Astrocyte (in vitro differentiated cells and primary cell): ENCODE results near the gene POLN. TPM values are rescaled to one million over a fixed set of nuclear protein-coding genes. Genes with fewer than 3 reads are reported as not detected.

Source experiments
- DNase-seq: peaks from one replicate; pipeline ENCODE4 v3.0.0-alpha.2; 2010; ENCODE audit warnings: low read depth
- FAIRE-seq: peaks from 2 replicates; lab custom pipeline; 2011; peaks lifted over from hg19 to GRCh38; lab: Jason Lieb, UNC
- H2AFZ ChIP-seq: 2 replicates; pipeline ENCODE4 v1.6.0; 2012; ENCODE audit warnings: low read depth, low read length, inconsistent platforms
- H3K27ac ChIP-seq: 2 replicates; pipeline ENCODE4 v1.5.1; 2011; ENCODE audit warnings: low read depth, low read length, inconsistent platforms
- H3K27me3 ChIP-seq: 2 replicates; pipeline ENCODE4 v1.6.0; 2011; ENCODE audit warnings: low read length, inconsistent platforms; ENCODE audit not compliant: insufficient read depth
- H3K36me3 ChIP-seq: 2 replicates; pipeline ENCODE4 v1.5.1; 2011; ENCODE audit warnings: low read length, inconsistent platforms; ENCODE audit not compliant: insufficient read depth
- H3K4me1 ChIP-seq: 2 replicates; pipeline ENCODE4 v1.5.1; 2011; ENCODE audit warnings: low read length, inconsistent platforms; ENCODE audit not compliant: insufficient read depth
- H3K4me2 ChIP-seq: 2 replicates; pipeline ENCODE4 v1.6.0; 2012; ENCODE audit warnings: low read length, inconsistent platforms
- H3K4me3 ChIP-seq: 2 replicates; pipeline ENCODE4 v1.5.1; 2011; ENCODE audit warnings: low read depth, mild to moderate bottlenecking, low read length, inconsistent platforms; ENCODE audit not compliant: insufficient read depth
- H3K79me2 ChIP-seq: 2 replicates; pipeline ENCODE4 v1.6.0; 2012; ENCODE audit warnings: mild to moderate bottlenecking, low read length, inconsistent platforms; ENCODE audit not compliant: insufficient read depth
- H3K9ac ChIP-seq: 2 replicates; pipeline ENCODE4 v1.6.0; 2012; ENCODE audit warnings: mild to moderate bottlenecking, low read length, inconsistent platforms
- H3K9me3 ChIP-seq: 2 replicates; pipeline ENCODE4 v1.5.1; 2012; ENCODE audit warnings: low read depth, mild to moderate bottlenecking, low read length, inconsistent platforms; ENCODE audit not compliant: insufficient read depth
- H4K20me1 ChIP-seq: 2 replicates; pipeline ENCODE4 v1.6.0; 2012; ENCODE audit warnings: low read length, inconsistent platforms; ENCODE audit not compliant: insufficient read depth
- H3K27ac Mint-ChIP-seq: one replicate; pipeline ENCODE4 v1.8.0; 2021; ENCODE audit warnings: mild to moderate bottlenecking, mixed read lengths; ENCODE audit not compliant: unreplicated experiment
- H3K27me3 Mint-ChIP-seq: one replicate; pipeline ENCODE4 v1.8.0; 2021; ENCODE audit warnings: low read depth, mixed read lengths; ENCODE audit not compliant: unreplicated experiment
- H3K36me3 Mint-ChIP-seq: one replicate; pipeline ENCODE4 v1.8.0; 2021; ENCODE audit warnings: low read depth, mixed read lengths; ENCODE audit not compliant: unreplicated experiment
- H3K4me1 Mint-ChIP-seq: one replicate; pipeline ENCODE4 v1.8.0; 2021; ENCODE audit warnings: low read depth, mixed read lengths; ENCODE audit not compliant: unreplicated experiment
- H3K4me3 Mint-ChIP-seq: one replicate; pipeline ENCODE4 v1.8.0; 2021; ENCODE audit warnings: mild to moderate bottlenecking, moderate library complexity, mixed read lengths; ENCODE audit not compliant: unreplicated experiment
- H3K9me3 Mint-ChIP-seq: one replicate; pipeline ENCODE4 v1.8.0; 2021; ENCODE audit warnings: mild to moderate bottlenecking, mixed read lengths; ENCODE audit not compliant: unreplicated experiment
- CTCF ChIP-seq: IDR thresholded peaks from 2 replicates; pipeline ENCODE4 v1.5.1; 2011; ENCODE audit warnings: low read depth, mild to moderate bottlenecking, inconsistent platforms, low read length, moderate library complexity; ENCODE audit not compliant: insufficient read depth
- EZH2 ChIP-seq: IDR thresholded peaks from 2 replicates; pipeline ENCODE4 v1.6.1; 2012; ENCODE audit warnings: mild to moderate bottlenecking, low read length, inconsistent platforms; ENCODE audit not compliant: insufficient read depth
- total RNA-seq: library from RNA; stranded (reverse); gene quantifications from 2 replicates; pipeline ENCODE4 v1.2.1, GENCODE V29; 2021

The POLN gene
- total RNA-seq, 1 donor from 2014 or later, result 3.1 TPM

GRCh38 chr4:2180410-2180809 is 61.5 kb downstream of the POLN start:
- Histone ChIP-seq H3K36me3 (no peaks in the 10 kb centered on the region), H3K4me2 (no peak overlapping the region), H2AFZ (no peak overlapping the region), H3K27me3 (no peaks in the 10 kb centered on the region), H3K9ac (no peak overlapping the region), H3K4me3 (no peak overlapping the region), H3K79me2 (no peaks in the 10 kb centered on the region), H3K27ac (no peak overlapping the region), H3K9me3 (no peaks in the 10 kb centered on the region), H4K20me1 (no peaks in the 10 kb centered on the region), H3K4me1 (no peaks in the 10 kb centered on the region)
- Mint-ChIP-seq H3K9me3 (peaks cover 10% of the 10 kb centered on the region), H3K36me3 (peaks cover 4% of the 10 kb centered on the region), H3K27me3 (peaks cover 22% of the 10 kb centered on the region), H3K4me1 (no peaks in the 10 kb centered on the region), H3K4me3 (no peak overlapping the region), H3K27ac (no peak overlapping the region)
- TF ChIP-seq EZH2 (no peak), CTCF (no peak)
- DNase-seq (no peak), FAIRE-seq (no peak)

GRCh38 chr4:2179717-2180116 is 62.2 kb downstream of the POLN start:
- H4K20me1 ChIP-seq, result no peaks in the 10 kb centered on the region
- no peak overlapping the region for H3K4me2 ChIP-seq
- H3K9me3 ChIP-seq, result no peaks in the 10 kb centered on the region
- no peaks in the 10 kb centered on the region for H3K27me3 ChIP-seq
- peaks cover 22% of the 10 kb centered on the region for H3K27me3 Mint-ChIP-seq
- no peaks in the 10 kb centered on the region for H3K4me1 ChIP-seq
- H3K36me3 Mint-ChIP-seq, result peaks cover 5% of the 10 kb centered on the region
- no peak for DNase-seq
- H3K27ac ChIP-seq, result no peak overlapping the region
- no peak overlapping the region for H3K4me3 Mint-ChIP-seq
- TF ChIP-seq EZH2 (no peak), CTCF (no peak)
- no peak for FAIRE-seq
- no peak overlapping the region for H3K9ac ChIP-seq
- H3K4me1 Mint-ChIP-seq, result no peaks in the 10 kb centered on the region
- H3K9me3 Mint-ChIP-seq, result peaks cover 13% of the 10 kb centered on the region
- no peak overlapping the region for H3K27ac Mint-ChIP-seq
- H3K79me2 ChIP-seq, result no peaks in the 10 kb centered on the region
- no peak overlapping the region for H3K4me3 ChIP-seq
- H3K36me3 ChIP-seq, result no peaks in the 10 kb centered on the region
- no peak overlapping the region for H2AFZ ChIP-seq

GRCh38 chr4:2178986-2179385 is 62.9 kb downstream of the POLN start:
- Histone ChIP-seq H2AFZ (no peak overlapping the region), H3K27me3 (no peaks in the 10 kb centered on the region), H3K36me3 (no peaks in the 10 kb centered on the region), H4K20me1 (no peaks in the 10 kb centered on the region), H3K4me2 (no peak overlapping the region), H3K27ac (no peak overlapping the region), H3K79me2 (no peaks in the 10 kb centered on the region), H3K9me3 (no peaks in the 10 kb centered on the region), H3K9ac (no peak overlapping the region), H3K4me1 (no peaks in the 10 kb centered on the region), H3K4me3 (no peak overlapping the region)
- H3K9me3 Mint-ChIP-seq, result peaks cover 13% of the 10 kb centered on the region
- DNase-seq, result no peak
- H3K27ac Mint-ChIP-seq, result no peak overlapping the region
- H3K4me1 Mint-ChIP-seq, result no peaks in the 10 kb centered on the region
- no peak overlapping the region for H3K4me3 Mint-ChIP-seq
- H3K27me3 Mint-ChIP-seq, result peaks cover 25% of the 10 kb centered on the region
- H3K36me3 Mint-ChIP-seq, result peaks cover 5% of the 10 kb centered on the region
- FAIRE-seq, result no peak
- TF ChIP-seq EZH2, result no peak
- TF ChIP-seq CTCF, result no peak
